Transverse colon (tissue), 4 donors: ENCODE data around the gene GOLGA8M. TPM values are rescaled to one million over a fixed set of nuclear protein-coding genes. Genes with fewer than 3 reads are reported as not detected.

Experiments used
- small RNA-seq, 4 donors: library from RNA; depleted of rRNA; stranded (forward); fragments of <200 nt; gene quantifications; one replicate each; pipeline ENCODE3, GENCODE V24; 2016
- total RNA-seq, 4 donors: library from RNA; depleted of rRNA; stranded (reverse); fragments of >200 nt; gene quantifications; one replicate each; pipeline ENCODE4 v1.1.0, GENCODE V29; 2016

GOLGA8M gene
- total RNA-seq, 4 donors from 2014 or later, result 0.41 TPM; not detected in 3

Small RNA genes within 50 kb of the gene (small RNA-seq; reads per million reads assigned to genes)
- gene RN7SL719P, result 0 reads per million in 4 donors

Other genes with a start within 250 kb of the GOLGA8M start
- not detected for gene GOLGA8G, start 179.4 kb downstream of the GOLGA8M start, total RNA-seq
- gene GOLGA6L25, start 158.9 kb downstream of the GOLGA8M start, total RNA-seq, result not detected
- gene GOLGA6L7, start 136.2 kb upstream of the GOLGA8M start, total RNA-seq, result not detected
- gene APBA2, start 173.6 kb upstream of the GOLGA8M start, total RNA-seq, result 1 to 10 TPM; 1.6 to 8.2 (median 2.5) TPM